K562 (cell line): Measurements from ENCODE around the gene ARHGAP10. TPM values are rescaled to one million over a fixed set of nuclear protein-coding genes. Genes with fewer than 3 reads are reported as not detected.

Source experiments
- ATAC-seq: fragments of 200-7000 bp; cut with Tn5 transposase; 3 replicates; pipeline ENCODE4 v1.9.1; 2020; ENCODE audit warnings: moderate library complexity
- BruUV-seq: library from RNA; stranded (reverse); fragments of 400-500 nt; replicated peaks from 2 replicates; lab custom pipeline; 2021; lab: Mats Ljungman, UMichigan
- CTCF ChIA-PET: fragments of 300-600 bp; formaldehyde crosslinking; extraction: SDS; loops from one replicate; lab custom pipeline; 2021; ENCODE audit warnings: low intra/inter-chr PET ratio; lab: Yijun Ruan, JAX
- POLR2A ChIA-PET: fragments of 300-600, 350-650 bp; sonication (Branson Sonifier 250); formaldehyde crosslinking; extraction: SDS; loops from one replicate; lab custom pipeline; 2021; ENCODE audit warnings: antibody characterized with exemption, inconsistent platforms; lab: Yijun Ruan, JAX
- DNase-seq, 4 experiments: peaks; one replicate each; pipeline versions ENCODE4 v3.0.0 to v3.0.0-alpha.2; 2011 to 2018; ENCODE audit warnings: low spot score in 3 of 4, mixed read lengths in 3 of 4; ENCODE audit errors: extremely low read depth in 1 of 4
- FAIRE-seq: peaks from 2 replicates; lab custom pipeline; 2011; peaks lifted over from hg19 to GRCh38; lab: Jason Lieb, UNC
- H2AFZ ChIP-seq: 2 replicates; pipeline ENCODE4 v1.6.0; 2011; ENCODE audit warnings: low read depth, low read length, control low read depth, inconsistent platforms
- H3K27ac ChIP-seq: fragments of 200-600 bp; 3 replicates; pipeline ENCODE4 v1.8.0; 2011; ENCODE audit warnings: low read depth, mild to moderate bottlenecking, control low read depth, inconsistent platforms, low read length, moderate library complexity, mixed read lengths; ENCODE audit errors: extremely low read depth
- H3K27me3 ChIP-seq, 2 experiments: fragments of 300-600 bp in 1 of 2; 2 replicates in 1 of 2; 3 replicates in 1 of 2; pipeline versions ENCODE4 v1.6.0 to v1.8.0; 2011; ENCODE audit warnings: inconsistent platforms in 2 of 2, low read length in 2 of 2, mild to moderate bottlenecking in 1 of 2, mixed read lengths in 1 of 2, moderate library complexity in 1 of 2; ENCODE audit not compliant: control insufficient read depth in 2 of 2, insufficient read depth in 2 of 2
- H3K36me3 ChIP-seq: fragments of 300-600 bp; 3 replicates; pipeline ENCODE4 v1.8.0; 2011; ENCODE audit warnings: mild to moderate bottlenecking, low read length, inconsistent platforms; ENCODE audit not compliant: control insufficient read depth, insufficient read depth
- H3K4me1 ChIP-seq, 2 experiments: fragments of 200-600 bp in 1 of 2; replicated peaks in 1 of 2; 2 replicates in 1 of 2; 3 replicates in 1 of 2; pipeline versions ENCODE4 v1.5.1 to v1.8.0; 2011; ENCODE audit warnings: inconsistent platforms in 2 of 2, low read length in 2 of 2, mild to moderate bottlenecking in 1 of 2, mixed read lengths in 1 of 2, moderate library complexity in 1 of 2; ENCODE audit not compliant: control insufficient read depth in 2 of 2, insufficient read depth in 2 of 2
- H3K4me2 ChIP-seq: 2 replicates; pipeline ENCODE4 v1.6.1; 2011; ENCODE audit warnings: low read length, control low read depth, inconsistent platforms, mixed read lengths; ENCODE audit not compliant: insufficient read depth
- H3K4me3 ChIP-seq: fragments of 200-600 bp; sonication (generic), shearing (Covaris generic); 2 replicates; pipeline ENCODE4 v1.5.1; 2016; ENCODE audit warnings: control low read depth, inconsistent platforms
- H3K79me2 ChIP-seq: fragments of 200-600 bp; 3 replicates; pipeline ENCODE4 v1.8.0; 2011; ENCODE audit warnings: low read length, inconsistent platforms; ENCODE audit not compliant: control insufficient read depth, insufficient read depth
- H3K9ac ChIP-seq, 2 experiments: 2 replicates each; pipeline versions ENCODE4 v1.6.0 to v1.6.1; 2011; ENCODE audit warnings: low read depth in 2 of 2, low read length in 2 of 2, control low read depth in 1 of 2, inconsistent platforms in 1 of 2, mild to moderate bottlenecking in 1 of 2, mixed read lengths in 1 of 2; ENCODE audit not compliant: insufficient read depth in 1 of 2
- H3K9me1 ChIP-seq: one replicate; pipeline ENCODE4 v1.6.0; 2011; ENCODE audit warnings: inconsistent platforms, mild to moderate bottlenecking, low read length, moderate library complexity; ENCODE audit not compliant: control insufficient read depth, insufficient read depth
- H3K9me3 ChIP-seq: replicated peaks from 2 replicates; pipeline ENCODE4 v1.5.1; 2011; ENCODE audit warnings: low read depth, low read length, inconsistent platforms; ENCODE audit not compliant: control insufficient read depth, insufficient read depth
- H4K20me1 ChIP-seq: replicated peaks from 2 replicates; pipeline ENCODE4 v1.6.1; 2011; ENCODE audit warnings: low read length, inconsistent platforms, mixed read lengths; ENCODE audit not compliant: control insufficient read depth, insufficient read depth
- EGR1 ChIP-seq: fragments of 450-650 bp; conservative IDR thresholded peaks from 2 replicates; pipeline ENCODE4 v1.6.1; 2017; ENCODE audit warnings: mild to moderate bottlenecking
- HMG20B ChIP-seq: fragments of 250-450 bp; sonication (Bioruptor Pico); IDR thresholded peaks from 2 replicates; pipeline ENCODE4 v1.5.0; 2021; ENCODE audit warnings: mild to moderate bottlenecking
- JUNB ChIP-seq: fragments of 450-650 bp; formaldehyde crosslinking; conservative IDR thresholded peaks from 2 replicates; pipeline ENCODE4 v1.4.0; 2020; ENCODE audit warnings: mild to moderate bottlenecking
- KLF10 ChIP-seq: fragments of 250-450 bp; sonication (Bioruptor Pico); IDR thresholded peaks from 2 replicates; pipeline ENCODE4 v1.6.1; 2021; ENCODE audit warnings: matching md5 sums
- MEF2A ChIP-seq: IDR thresholded peaks from 2 replicates; pipeline ENCODE4 v1.6.1; 2011; ENCODE audit warnings: low read depth, mild to moderate bottlenecking, low read length, moderate library complexity; ENCODE audit not compliant: control insufficient read depth
- NFIC ChIP-seq: fragments of 450-650 bp; IDR thresholded peaks from 2 replicates; pipeline ENCODE4 v1.6.1; 2017; ENCODE audit warnings: mild to moderate bottlenecking, inconsistent platforms
- PTTG1 ChIP-seq: fragments of 450-650 bp; IDR thresholded peaks from 2 replicates; pipeline ENCODE4 v1.6.1; 2016; ENCODE audit warnings: low read depth, mild to moderate bottlenecking, missing genetic modification characterization, missing compliant biosample characterization
- TAF9B ChIP-seq: fragments of 450-650 bp; IDR thresholded peaks from 2 replicates; pipeline ENCODE4 v1.6.1; 2018; ENCODE audit warnings: mild to moderate bottlenecking; ENCODE audit not compliant: partially characterized antibody
- ZNF311 ChIP-seq: fragments of 250-450 bp; sonication (Bioruptor Pico); IDR thresholded peaks from 2 replicates; pipeline ENCODE4 v1.4.0; 2020; ENCODE audit warnings: mild to moderate bottlenecking, moderate library complexity
- ZNF444 ChIP-seq: fragments of 250-450 bp; sonication (Bioruptor Pico); IDR thresholded peaks from 2 replicates; pipeline ENCODE4 v1.4.0; 2020; ENCODE audit warnings: mild to moderate bottlenecking, moderate library complexity
- WGBS: fragments of 100-300 bp; shearing (Covaris generic); methylation state at CpG from one replicate; pipeline ENCODE4 v1.1.6; 2016; ENCODE audit warnings: low coverage, mixed read lengths; ENCODE audit not compliant: insufficient coverage; ENCODE audit errors: missing lambda C conversion rate; 5-methylcytosine and 5-hydroxymethylcytosine counted together
- in situ Hi-C: fragments of 300-500 bp; cut with MboI; formaldehyde crosslinking; loops from 4 replicates; pipeline ENCODE4 v1.15.0; 2018; ENCODE audit warnings: inconsistent platforms, mixed read lengths
- intact Hi-C: fragments of 100-400 bp; cut with micrococcal nuclease; formaldehyde crosslinking; loops from 2 replicates; pipeline ENCODE4 v1.14.2; 2022
- polyA plus RNA-seq, 8 experiments: library from polyadenylated mRNA; depleted of rRNA in 4 of 8; stranded (reverse) in 5 of 8; unstranded in 3 of 8; fragments of >200 nt; fragmentation: Nextera tagmentation in 2 of 8; fragmentation: Illumina TruSeq in 1 of 8; extraction: Ambion mirVana in 2 of 8; extraction: Trizol in 1 of 8; gene quantifications; 2 replicates each; pipeline versions ENCODE4 v1.2.1 to v1.2.3, GENCODE V29; 2011 to 2014; ENCODE audit warnings: inconsistent platforms in 1 of 8, missing spikeins in 1 of 8
- total RNA-seq, 7 experiments: library from RNA; depleted of rRNA in 6 of 7; stranded (reverse); fragments of >200 nt in 6 of 7; fragmentation: Illumina TruSeq in 2 of 7; extraction: Trizol in 2 of 7; gene quantifications; 2 replicates each; pipeline versions ENCODE4 v1.2.1 to v1.2.3, GENCODE V29; 2011 to 2021; ENCODE audit warnings: low replicate concordance in 1 of 7
- TF ChIP-seq, protein P1 (sequence below), 3 experiments: fragments of 200-800 bp in 1 of 3; sonication (Bioruptor generic) in 1 of 3; sonication (generic) in 1 of 3; formaldehyde crosslinking in 1 of 3; IDR thresholded peaks; 2 replicates each; pipeline versions ENCODE4 v1.6.1 to v1.8.0; 2016 to 2022; ENCODE audit warnings: mild to moderate bottlenecking in 2 of 3, missing compliant biosample characterization in 2 of 3, missing genetic modification characterization in 2 of 3, missing genetic modification reagents in 1 of 3

The ARHGAP10 gene
- total and polyA plus RNA-seq, 9 of the 15 experiments (the other 6 are each of a cell fraction or from before 2014, with no cell fraction given), result 0.03 to 0.22 (median 0.06) TPM; not detected in 3

DNA sequence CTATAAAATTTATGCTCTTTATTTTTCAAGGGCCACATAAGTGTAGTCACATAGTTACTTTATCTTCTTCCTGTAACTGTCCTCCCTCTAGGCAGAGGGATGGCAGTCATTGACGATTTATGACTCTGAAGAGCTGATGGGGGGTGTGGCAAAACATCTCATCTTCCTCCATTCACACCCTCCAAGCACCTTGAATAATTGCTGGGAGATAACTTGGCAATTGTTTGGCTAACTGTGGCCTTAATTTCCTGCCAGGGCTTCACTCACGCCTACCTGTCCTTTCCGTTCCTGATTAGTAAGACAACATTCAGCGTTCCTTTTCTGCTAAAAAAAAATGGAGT is 329.2 kb downstream of the ARHGAP10 start (continued):
- TF ChIP-seq, protein P1, sequence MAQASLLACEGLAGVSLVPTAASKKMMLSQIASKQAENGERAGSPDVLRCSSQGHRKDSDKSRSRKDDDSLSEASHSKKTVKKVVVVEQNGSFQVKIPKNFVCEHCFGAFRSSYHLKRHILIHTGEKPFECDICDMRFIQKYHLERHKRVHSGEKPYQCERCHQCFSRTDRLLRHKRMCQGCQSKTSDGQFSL (CRISPR knock-in tag; IDR thresholded peaks at IDR 0.05), result no peak
- TF ChIP-seq, protein P1 (tag; IDR thresholded peaks at IDR 0.05), result no peak
- TF ChIP-seq ZNF311 (CRISPR knock-in tag), result no peak
- no peak for TF ChIP-seq TAF9B
- no peak for TF ChIP-seq MEF2A
- TF ChIP-seq PTTG1 (tag), result no peak
- no peak for TF ChIP-seq HMG20B (CRISPR knock-in tag)
- TF ChIP-seq KLF10, result no peak

DNA sequence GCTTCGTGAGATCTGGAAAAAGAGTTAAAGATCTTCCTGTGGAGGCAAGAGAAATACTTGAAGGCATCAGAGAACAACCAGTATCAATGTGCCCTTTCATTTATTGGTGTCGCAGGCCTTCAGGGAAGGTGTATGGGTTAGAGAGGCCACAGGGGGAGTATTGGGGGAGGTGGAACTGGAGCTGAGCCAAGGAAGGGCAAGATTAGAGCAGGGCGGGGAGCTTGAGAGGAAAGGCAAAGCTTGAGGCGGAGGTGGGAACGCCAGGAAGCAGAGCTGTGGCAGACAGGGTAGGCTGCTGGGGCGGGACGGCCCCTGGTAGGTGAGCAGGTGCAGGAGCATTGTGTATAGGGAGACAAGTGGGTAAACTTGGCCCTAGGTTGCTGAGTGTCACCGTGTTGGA is 329.9 kb downstream of the ARHGAP10 start:
- ATAC-seq (no peak), DNase-seq (no peak), FAIRE-seq (no peak)
- Histone ChIP-seq H3K9me1 (no peaks in the 10 kb centered on the region), H4K20me1 (no peaks in the 10 kb centered on the region), H3K79me2 (no peaks in the 10 kb centered on the region), H3K9ac (no peak overlapping the region), H3K27me3 (peaks cover 6 to 22% of the 10 kb centered on the region in 2 experiments; a peak in 3 of 5 replicates), H2AFZ (no peak overlapping the region), H3K4me1 (no peaks in the 10 kb centered on the region), H3K9me3 (no peaks in the 10 kb centered on the region), H3K36me3 (no peaks in the 10 kb centered on the region), H3K4me3 (no peak overlapping the region), H3K27ac (no peak overlapping the region), H3K4me2 (no peak overlapping the region)
- CTCF ChIA-PET, result no interaction called here
- POLR2A ChIA-PET, result no interaction called here
- intact Hi-C loops (no loop called here), in situ Hi-C loops (no loop called here)
- BruUV-seq, result no TSS peak
- TF ChIP-seq JUNB (CRISPR knock-in tag), result no peak
- no peak for TF ChIP-seq ZNF444 (CRISPR knock-in tag)
- TF ChIP-seq EGR1, result no peak
- TF ChIP-seq NFIC, result peak; percentile 30; the same call in 1 of the 2 replicates
- WGBS, result 0% methylated on average over 8 of the region's 8 CpGs
